GM10248 (cell line): ENCODE data around the gene HJV.

Experiments
- CTCF ChIA-PET: fragments of 300-600 bp; sonication (Branson Sonifier 250); formaldehyde crosslinking; extraction: SDS; loops from one replicate; lab custom pipeline; 2021; ENCODE audit warnings: antibody characterized with exemption; lab: Yijun Ruan, JAX
- POLR2A ChIA-PET: fragments of 350-650 bp; sonication (Branson Sonifier 250); formaldehyde crosslinking; extraction: SDS; loops from one replicate; lab custom pipeline; 2020; ENCODE audit warnings: antibody characterized with exemption; lab: Yijun Ruan, JAX
- DNase-seq: peaks from one replicate; pipeline ENCODE4 v3.0.0; 2012; ENCODE audit errors: extremely low spot score
- TF ChIP-seq, protein P1 (sequence below): IDR thresholded peaks from 2 replicates; pipeline ENCODE4 v1.5.1; 2012; ENCODE audit warnings: mild to moderate bottlenecking, low read depth; ENCODE audit errors: extremely low read depth, missing control alignments, control extremely low read depth

Gene HJV

GRCh38 chr1:146046664-146047063 is 25.1 kb upstream of the HJV start:
- TF ChIP-seq, protein P1, sequence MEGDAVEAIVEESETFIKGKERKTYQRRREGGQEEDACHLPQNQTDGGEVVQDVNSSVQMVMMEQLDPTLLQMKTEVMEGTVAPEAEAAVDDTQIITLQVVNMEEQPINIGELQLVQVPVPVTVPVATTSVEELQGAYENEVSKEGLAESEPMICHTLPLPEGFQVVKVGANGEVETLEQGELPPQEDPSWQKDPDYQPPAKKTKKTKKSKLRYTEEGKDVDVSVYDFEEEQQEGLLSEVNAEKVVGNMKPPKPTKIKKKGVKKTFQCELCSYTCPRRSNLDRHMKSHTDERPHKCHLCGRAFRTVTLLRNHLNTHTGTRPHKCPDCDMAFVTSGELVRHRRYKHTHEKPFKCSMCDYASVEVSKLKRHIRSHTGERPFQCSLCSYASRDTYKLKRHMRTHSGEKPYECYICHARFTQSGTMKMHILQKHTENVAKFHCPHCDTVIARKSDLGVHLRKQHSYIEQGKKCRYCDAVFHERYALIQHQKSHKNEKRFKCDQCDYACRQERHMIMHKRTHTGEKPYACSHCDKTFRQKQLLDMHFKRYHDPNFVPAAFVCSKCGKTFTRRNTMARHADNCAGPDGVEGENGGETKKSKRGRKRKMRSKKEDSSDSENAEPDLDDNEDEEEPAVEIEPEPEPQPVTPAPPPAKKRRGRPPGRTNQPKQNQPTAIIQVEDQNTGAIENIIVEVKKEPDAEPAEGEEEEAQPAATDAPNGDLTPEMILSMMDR = no peak
- ChIA-PET POLR2A (no interaction called here), CTCF (interaction anchor here (1.2 to 2.0 kb wide), 2 partner anchors 9 to 69 kb away, joined by 3 to 4 read pairs; no protein-coding TSS in a partner anchor)
- DNase-seq = no peak

- TF ChIP-seq, protein P1 = no peak
- CTCF ChIA-PET = interaction anchor here (1.8 to 8.7 kb wide), 2 partner anchors 10 to 62 kb away, joined by 6 to 63 read pairs; no protein-coding TSS in a partner anchor
- DNase-seq = no peak
- POLR2A ChIA-PET = interaction anchor here (0.8 to 4.0 kb wide), 2 partner anchors 12 to 180 kb away, joined by 3 to 49 read pairs; no protein-coding TSS in a partner anchor
Measured at GRCh38 chr1:146039844-146040194, 18.3 kb upstream of the HJV start.

DNA sequence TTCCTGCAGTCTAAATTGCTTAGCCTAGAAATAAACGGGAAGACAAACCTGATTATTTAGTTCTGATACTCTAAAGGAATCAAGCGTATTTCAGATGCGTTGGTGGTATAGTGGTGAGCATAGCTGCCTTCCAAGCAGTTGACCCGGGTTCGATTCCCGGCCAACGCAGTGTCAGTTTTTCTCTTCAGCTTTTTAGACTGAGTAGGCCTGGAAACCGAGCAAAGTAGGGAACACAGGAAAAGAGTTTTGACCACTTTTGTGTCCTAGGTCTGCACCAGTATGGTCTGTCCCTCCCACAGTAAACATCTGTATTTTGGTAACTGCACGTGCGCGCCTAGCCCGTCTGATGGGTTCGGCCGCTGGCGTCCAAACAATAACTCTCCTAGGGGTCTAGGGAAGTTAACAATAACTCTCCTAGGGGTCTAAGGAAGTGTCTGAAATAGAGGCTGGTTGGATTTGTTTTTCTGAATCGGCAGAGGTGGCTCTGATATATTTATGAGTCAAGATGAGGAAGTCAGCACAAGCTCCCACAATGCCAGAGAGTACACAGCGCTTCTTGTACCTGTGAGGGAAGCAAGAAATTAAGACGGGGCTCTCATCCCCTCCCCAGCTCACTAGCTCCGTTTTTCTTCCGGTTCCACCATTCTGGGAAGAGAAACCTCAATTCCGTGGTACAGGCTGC is 15.6 kb upstream of the HJV start:
- POLR2A ChIA-PET = interaction anchor here (4.0 kb wide), 1 partner anchor 15 kb away, joined by 49 read pairs; no protein-coding TSS in a partner anchor
- peak; percentile 58 for DNase-seq
- CTCF ChIA-PET = interaction anchor here (0.9 to 8.7 kb wide), 5 partner anchors 9 to 73 kb away, joined by 3 to 63 read pairs (median 3); partner anchors contain the start of genes ANKRD34A, HJV and POLR3GL
- TF ChIP-seq, protein P1 = no peak

- POLR2A ChIA-PET = interaction anchor here (2.2 to 4.0 kb wide), 2 partner anchors 15 to 16 kb away, joined by 12 to 49 read pairs; no protein-coding TSS in a partner anchor
- CTCF ChIA-PET = interaction anchor here (0.9 to 8.7 kb wide), 5 partner anchors 15 to 72 kb away, joined by 3 to 63 read pairs (median 3); partner anchors contain the start of genes ANKRD34A, HJV and POLR3GL
- DNase-seq = no peak
- TF ChIP-seq, protein P1 = no peak
Measured at GRCh38 chr1:146036241-146036964, 14.9 kb upstream of the HJV start.

- no peak for DNase-seq
- TF ChIP-seq, protein P1 = no peak
- CTCF ChIA-PET = interaction anchor here (0.9 to 8.7 kb wide), 4 partner anchors 13 to 57 kb away, joined by 3 to 63 read pairs (median 20); partner anchors contain the start of gene HJV
- POLR2A ChIA-PET = interaction anchor here (1.1 to 2.2 kb wide), 2 partner anchors 17 to 71 kb away, joined by 4 to 12 read pairs; partner anchors contain the start of genes ANKRD34A and POLR3GL
Measured at GRCh38 chr1:146035048-146035423, 13.5 kb upstream of the HJV start.
